22Rv1 (cell line): ENCODE results near the gene BAZ2B.

ENCODE experiments used
- ZFX ChIP-seq: fragments of 450-650 bp; IDR thresholded peaks from 2 replicates; pipeline ENCODE4 v1.6.1; 2017; ENCODE audit warnings: antibody characterized with exemption, borderline replicate concordance
- TF ChIP-seq, protein P1 (sequence below): fragments of 450-650 bp; IDR thresholded peaks from 2 replicates; pipeline ENCODE4 v1.5.1; 2017; ENCODE audit warnings: mild to moderate bottlenecking

DNA sequence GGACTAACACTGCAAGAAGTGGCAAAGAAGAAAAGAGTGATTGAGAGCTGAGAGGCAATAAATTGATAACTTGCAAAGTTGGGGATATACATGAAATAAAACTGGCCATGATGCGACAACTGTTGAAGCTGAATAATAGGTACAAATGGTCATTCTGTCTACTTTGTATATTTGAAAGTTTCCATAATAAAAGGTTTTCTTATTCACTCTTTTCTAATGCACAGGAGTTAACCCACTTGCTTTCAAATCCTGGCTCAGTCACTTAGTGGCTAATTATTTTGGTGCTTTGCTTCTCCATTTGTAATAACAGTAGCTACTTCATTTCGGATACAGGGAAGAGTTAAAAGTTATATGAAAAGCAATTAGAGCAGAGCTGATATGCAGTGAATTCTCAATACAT, 170.1 kb downstream of the BAZ2B start:
- TF ChIP-seq, protein P1, sequence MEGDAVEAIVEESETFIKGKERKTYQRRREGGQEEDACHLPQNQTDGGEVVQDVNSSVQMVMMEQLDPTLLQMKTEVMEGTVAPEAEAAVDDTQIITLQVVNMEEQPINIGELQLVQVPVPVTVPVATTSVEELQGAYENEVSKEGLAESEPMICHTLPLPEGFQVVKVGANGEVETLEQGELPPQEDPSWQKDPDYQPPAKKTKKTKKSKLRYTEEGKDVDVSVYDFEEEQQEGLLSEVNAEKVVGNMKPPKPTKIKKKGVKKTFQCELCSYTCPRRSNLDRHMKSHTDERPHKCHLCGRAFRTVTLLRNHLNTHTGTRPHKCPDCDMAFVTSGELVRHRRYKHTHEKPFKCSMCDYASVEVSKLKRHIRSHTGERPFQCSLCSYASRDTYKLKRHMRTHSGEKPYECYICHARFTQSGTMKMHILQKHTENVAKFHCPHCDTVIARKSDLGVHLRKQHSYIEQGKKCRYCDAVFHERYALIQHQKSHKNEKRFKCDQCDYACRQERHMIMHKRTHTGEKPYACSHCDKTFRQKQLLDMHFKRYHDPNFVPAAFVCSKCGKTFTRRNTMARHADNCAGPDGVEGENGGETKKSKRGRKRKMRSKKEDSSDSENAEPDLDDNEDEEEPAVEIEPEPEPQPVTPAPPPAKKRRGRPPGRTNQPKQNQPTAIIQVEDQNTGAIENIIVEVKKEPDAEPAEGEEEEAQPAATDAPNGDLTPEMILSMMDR, result no peak
- TF ChIP-seq ZFX, result no peak
